NCI-H82 (cell line): ENCODE results near the gene ACAN.

Source experiments
- DNase-seq: peaks from one replicate; lab custom pipeline; 2025; lab: John Stamatoyannopoulos, UW

The ACAN gene

GRCh38 chr15:88878720-88879184, 75.5 kb downstream of the ACAN start:
- DNase-seq = peak; percentile 83

GRCh38 chr15:88880944-88881740, 77.9 kb downstream of the ACAN start:
- no peak for DNase-seq

GRCh38 chr15:88881775-88882174, 78.5 kb downstream of the ACAN start:
- DNase-seq = no peak

GRCh38 chr15:88882785-88883184, 79.5 kb downstream of the ACAN start:
- no peak for DNase-seq

- no peak for DNase-seq
Observed at GRCh38 chr15:88887068-88887580, 83.9 kb downstream of the ACAN start.

- DNase-seq = no peak
Observed at GRCh38 chr15:88888719-88889118, 85.5 kb downstream of the ACAN start.

- no peak for DNase-seq
Observed at GRCh38 chr15:88890495-88890894, 87.3 kb downstream of the ACAN start.

GRCh38 chr15:88891540-88892254, 88.5 kb downstream of the ACAN start:
- no peak for DNase-seq

- DNase-seq = peak; percentile 81
Observed at GRCh38 chr15:88894348-88894818, 91.1 kb downstream of the ACAN start.

- peak; percentile 63 for DNase-seq
Observed at GRCh38 chr15:88894819-88895767, 91.9 kb downstream of the ACAN start, which contains the start of gene HAPLN3. Gene HAPLN3, minus strand, starts transcription at chr15:88895544. Its CDS starts 8,246 bp downstream, at chr15:88887298.

GRCh38 chr15:88896333-88897033, 93.2 kb downstream of the ACAN start:
- DNase-seq = no peak

GRCh38 chr15:88897142-88897455, 93.9 kb downstream of the ACAN start:
- no peak for DNase-seq

- peak; percentile 92 for DNase-seq
Observed at GRCh38 chr15:88897456-88898194, 94.4 kb downstream of the ACAN start.

GRCh38 chr15:88898736-88899135, 95.5 kb downstream of the ACAN start:
- no peak for DNase-seq

GRCh38 chr15:88899251-88899650, 96.0 kb downstream of the ACAN start:
- no peak for DNase-seq

- no peak for DNase-seq
Observed at GRCh38 chr15:88900309-88900981, 97.2 kb downstream of the ACAN start.

GRCh38 chr15:88900982-88901418, 97.8 kb downstream of the ACAN start:
- DNase-seq = no peak

- no peak for DNase-seq
Observed at GRCh38 chr15:88901508-88902220, 98.4 kb downstream of the ACAN start.

- DNase-seq = no peak
Observed at GRCh38 chr15:88902221-88902835, 99.1 kb downstream of the ACAN start.
